ENCODE results near the gene KRT23. TPM values are rescaled to one million over a fixed set of nuclear protein-coding genes. Genes with fewer than 3 reads are reported as not detected.

The KRT23 gene
- total and polyA plus RNA-seq, 10 of the 15 experiments (the other 5 are each of a cell fraction or from before 2014, with no cell fraction given) = not detected

- no peaks in the 10 kb centered on the region for H3K4me1 ChIP-seq (ENCODE audit: control insufficient read depth, insufficient read depth, low read length)
- no peak overlapping the region for H3K4me2 ChIP-seq (ENCODE audit: control insufficient read depth, insufficient read depth)
- ChIA-PET SMC1A (ENCODE audit: uncharacterized antibody, unreplicated experiment) (no interaction called here), CTCF (no interaction called here), RAD21 (ENCODE audit: unreplicated experiment) (no interaction called here), POLR2A (no interaction called here)
- no peaks in the 10 kb centered on the region for H3K27me3 ChIP-seq (replicated peaks in 1 of 2; ENCODE audit: control insufficient read depth in 2 of 2, insufficient read depth in 2 of 2, low read length in 1 of 2)
- TF ChIP-seq USF2 (IDR thresholded peaks at IDR 0.05; ENCODE audit: borderline replicate concordance, low read depth, low read length) (no peak), CEBPB (IDR thresholded peaks at IDR 0.05; ENCODE audit: borderline replicate concordance in 1 of 2, low read depth in 2 of 2, low read length in 2 of 2) (no peak), NRF1 (conservative IDR thresholded peaks at IDR 0.05; ENCODE audit: low read depth, low read length) (no peak), ATF7 (IDR thresholded peaks at IDR 0.05; ENCODE audit: low read depth) (no peak), IKZF2 (IDR thresholded peaks at IDR 0.05) (no peak), ESRRA (IDR thresholded peaks at IDR 0.05; ENCODE audit: low read length) (no peak), IRF5 (IDR thresholded peaks at IDR 0.05; ENCODE audit: borderline replicate concordance) (no peak), CHD2 (IDR thresholded peaks at IDR 0.05; ENCODE audit: borderline replicate concordance, low read depth, low read length) (no peak), SUPT20H (IDR thresholded peaks at IDR 0.05; ENCODE audit: borderline replicate concordance, control insufficient read depth, low read depth, low read length) (no peak), ZBED1 (IDR thresholded peaks at IDR 0.05; ENCODE audit: borderline replicate concordance) (no peak), CREB1 (IDR thresholded peaks at IDR 0.05; ENCODE audit: low read depth) (no peak), E4F1 (IDR thresholded peaks at IDR 0.05; ENCODE audit: borderline replicate concordance, partially characterized antibody) (no peak), ZBTB11 (CRISPR knock-in tag; IDR thresholded peaks at IDR 0.05) (no peak)
- no TSS peak for BruUV-seq (replicated peaks)
- 0% methylated on average over 1 of the region's 1 CpG for WGBS (ENCODE audit: insufficient coverage, insufficient replicate concordance, low lambda C conversion rate, missing lambda C conversion rate)
- ATAC-seq (no peak), DNase-seq (ENCODE audit: low read depth, low spot score) (no peak), FAIRE-seq (no peak)
- no peaks in the 10 kb centered on the region for H4K20me1 ChIP-seq (ENCODE audit: control insufficient read depth, insufficient read depth)
- in situ Hi-C loops (cut with MboI) = no loop called here
- no peaks in the 10 kb centered on the region for H3K36me3 ChIP-seq (ENCODE audit: control insufficient read depth in 2 of 2, insufficient read depth in 2 of 2, low read length in 1 of 2)
- H3K4me3 ChIP-seq = no peak overlapping the region
- H3K27ac ChIP-seq (ENCODE audit: control insufficient read depth, insufficient read depth) = no peak overlapping the region
- H3K9me3 ChIP-seq (replicated peaks; ENCODE audit: control insufficient read depth, insufficient read depth, low read length) = no peaks in the 10 kb centered on the region
- H3K79me2 ChIP-seq (ENCODE audit: control insufficient read depth, insufficient read depth, low read length) = no peaks in the 10 kb centered on the region
- no peak overlapping the region for H2AFZ ChIP-seq (ENCODE audit: control insufficient read depth, low read depth, low read length)
- no peak overlapping the region for H3K9ac ChIP-seq (ENCODE audit: control insufficient read depth, insufficient read depth, low read length)
- intact Hi-C loops (cut with micrococcal nuclease; ENCODE audit: unreplicated experiment) = no loop called here
Observed at GRCh38 chr17:40944531-40944930, 7.1 kb upstream of the KRT23 start.

All from GM12878 (cell line).